ENCODE results near the gene RAB3GAP1.

RAB3GAP1 gene

GRCh38 chr2:135052042-135052876, at the start of gene RAB3GAP1 (continued):
- TF ChIP-seq ZBTB11 (tag by site-specific recombination; conservative IDR thresholded peaks at IDR 0.05; ENCODE audit: low read depth) (0 out of 2 replicates have a peak, but pooled peaks have one; percentile 20), ZNF114 (tag by site-specific recombination; IDR thresholded peaks at IDR 0.05) (no peak), ZNF280D (tag by site-specific recombination; IDR thresholded peaks at IDR 0.05) (0 out of 2 replicates have a peak, but pooled peaks have one; percentile 23), KLF9 (tag by site-specific recombination; IDR thresholded peaks at IDR 0.05; ENCODE audit: low read depth) (peak; percentile 68), ZNF324 (tag by site-specific recombination; IDR thresholded peaks at IDR 0.05) (peak; percentile 36; the same call in 1 of the 2 replicates), ZNF747 (tag by site-specific recombination; IDR thresholded peaks at IDR 0.05) (no peak), ZNF704 (tag by site-specific recombination; IDR thresholded peaks at IDR 0.05) (no peak), ZNF366 (tag by site-specific recombination; conservative IDR thresholded peaks at IDR 0.05) (no peak), ATF2 (tag by site-specific recombination; IDR thresholded peaks at IDR 0.05; ENCODE audit: low read depth) (no peak), ZIC2 (tag by site-specific recombination; IDR thresholded peaks at IDR 0.05) (no peak), PRDM2 (tag by site-specific recombination; IDR thresholded peaks at IDR 0.05; ENCODE audit: borderline replicate concordance) (no peak), ZNF560 (tag by site-specific recombination; IDR thresholded peaks at IDR 0.05; ENCODE audit: borderline replicate concordance) (no peak), ZNF670 (tag by site-specific recombination; IDR thresholded peaks at IDR 0.05; ENCODE audit: low read depth) (no peak), ZNF629 (tag by site-specific recombination; IDR thresholded peaks at IDR 0.05) (peak; percentile 29; the same call in 1 of the 2 replicates), ZNF394 (tag by site-specific recombination; IDR thresholded peaks at IDR 0.05; ENCODE audit: borderline replicate concordance) (no peak; the same call in 1 of the 2 replicates), ZBTB6 (tag by site-specific recombination; IDR thresholded peaks at IDR 0.05) (no peak), ZNF692 (tag by site-specific recombination; IDR thresholded peaks at IDR 0.05) (0 out of 2 replicates have a peak, but pooled peaks have one; percentile 24), KLF16 (tag by site-specific recombination; IDR thresholded peaks at IDR 0.05) (0 out of 2 replicates have a peak, but pooled peaks have one; percentile 63), ZNF654 (tag by site-specific recombination; IDR thresholded peaks at IDR 0.05; ENCODE audit: low read depth) (no peak)

Measured in HEK293 (cell line).